PC-9 (cell line): Measurements from ENCODE around the gene TBC1D2. TPM values are rescaled to one million over a fixed set of nuclear protein-coding genes. Genes with fewer than 3 reads are reported as not detected.

Experiments used
- BruUV-seq: library from RNA; stranded (reverse); fragments of 400-500 nt; replicated peaks from 2 replicates; lab custom pipeline; 2021; lab: Mats Ljungman, UMichigan
- CTCF ChIA-PET: fragments of 300-600 bp; sonication (Branson Sonifier 250); formaldehyde crosslinking; loops from one replicate; lab custom pipeline; 2022; ENCODE audit warnings: antibody characterized with exemption; lab: Charles Lee
- POLR2A ChIA-PET: fragments of 300-600 bp; sonication (Branson Sonifier 250); formaldehyde crosslinking; loops from one replicate; lab custom pipeline; 2022; ENCODE audit warnings: antibody characterized with exemption; ENCODE audit not compliant: unreplicated experiment; lab: Charles Lee
- DNase-seq, 2 experiments: peaks; one replicate each; pipeline versions ENCODE4 v3.0.0 to v3.0.0-alpha.2; 2015 to 2022; ENCODE audit warnings: mixed read lengths in 1 of 2
- H2AFZ ChIP-seq: fragments of 200-600 bp; sonication (generic); 2 replicates; pipeline ENCODE4 v1.8.1; 2017; ENCODE audit warnings: antibody characterized with exemption
- H3F3A ChIP-seq: fragments of 200-600 bp; sonication (generic); 2 replicates; pipeline ENCODE4 v1.8.1; 2017; ENCODE audit warnings: antibody characterized with exemption, mild to moderate bottlenecking, low read depth; ENCODE audit not compliant: insufficient read depth
- H3K27ac ChIP-seq: fragments of 200-600 bp; sonication (generic); 2 replicates; pipeline ENCODE4 v1.6.1; 2016; ENCODE audit warnings: mixed run types
- H3K27me3 ChIP-seq: fragments of 200-600 bp; sonication (generic); 2 replicates; pipeline ENCODE4 v1.6.1; 2016; ENCODE audit warnings: low read depth, mixed run types; ENCODE audit not compliant: insufficient read depth
- H3K36me3 ChIP-seq: fragments of 200-600 bp; sonication (generic); 2 replicates; pipeline ENCODE4 v1.6.1; 2016; ENCODE audit warnings: low read depth, mixed run types
- H3K4me1 ChIP-seq: fragments of 200-600 bp; sonication (generic); replicated peaks from 2 replicates; pipeline ENCODE4 v1.6.1; 2016; ENCODE audit warnings: mixed run types; ENCODE audit not compliant: insufficient read depth
- H3K4me2 ChIP-seq: fragments of 200-600 bp; sonication (generic); 2 replicates; pipeline ENCODE4 v1.6.1; 2017; ENCODE audit warnings: mixed run types
- H3K4me3 ChIP-seq: fragments of 200-600 bp; sonication (generic); 2 replicates; pipeline ENCODE4 v1.6.1; 2016; ENCODE audit warnings: mixed run types
- H3K79me2 ChIP-seq: fragments of 200-600 bp; sonication (generic); 2 replicates; pipeline ENCODE4 v1.6.1; 2017; ENCODE audit warnings: low read depth, mixed run types
- H3K9me2 ChIP-seq: fragments of 200-600 bp; sonication (generic); 2 replicates; pipeline ENCODE4 v1.8.1; 2017; ENCODE audit warnings: mild to moderate bottlenecking; ENCODE audit not compliant: insufficient read depth
- H3K9me3 ChIP-seq: fragments of 200-600 bp; sonication (generic); 2 replicates; pipeline ENCODE4 v1.8.1; 2016; ENCODE audit warnings: low read depth; ENCODE audit not compliant: insufficient read depth
- H4K20me1 ChIP-seq: fragments of 200-600 bp; sonication (generic); 2 replicates; pipeline ENCODE4 v1.8.1; 2017; ENCODE audit not compliant: insufficient read depth
- CTCF ChIP-seq: fragments of 200-600 bp; sonication (generic); conservative IDR thresholded peaks from 2 replicates; pipeline ENCODE4 v1.6.1; 2017; ENCODE audit warnings: mixed run types, antibody characterized with exemption, mild to moderate bottlenecking, moderate library complexity
- EZH2 ChIP-seq: fragments of 200-600 bp; sonication (generic); IDR thresholded peaks from 2 replicates; pipeline ENCODE4 v1.8.0; 2017; ENCODE audit warnings: antibody characterized with exemption, low read depth
- intact Hi-C: fragments of 100-400 bp; cut with micrococcal nuclease; formaldehyde crosslinking; loops from one replicate; pipeline ENCODE4 v1.10.0; 2022; ENCODE audit not compliant: unreplicated experiment
- total RNA-seq: library from RNA; stranded (reverse); gene quantifications from 2 replicates; pipeline ENCODE4 v1.2.3, GENCODE V29; 2021

TBC1D2 gene
- total RNA-seq, 1 experiment from 2014 or later, result 44.7 TPM

- Histone ChIP-seq H3K4me1 (no peaks in the 10 kb centered on the region), H3K9me3 (no peaks in the 10 kb centered on the region), H3K27me3 (no peaks in the 10 kb centered on the region), H3K4me3 (no peak overlapping the region), H3K4me2 (no peak overlapping the region), H3F3A (no peaks in the 10 kb centered on the region), H3K27ac (no peak overlapping the region), H3K79me2 (no peaks in the 10 kb centered on the region), H3K36me3 (no peaks in the 10 kb centered on the region), H4K20me1 (no peaks in the 10 kb centered on the region), H3K9me2 (no peaks in the 10 kb centered on the region), H2AFZ (no peak overlapping the region)
- no peak for DNase-seq
- CTCF ChIA-PET, result no interaction called here
- no TSS peak for BruUV-seq
- POLR2A ChIA-PET, result interaction anchor here (0.6 kb wide), 1 partner anchor 248 kb away, joined by 5 read pairs; no protein-coding TSS in a partner anchor
- intact Hi-C loops, result no loop called here
- TF ChIP-seq CTCF, result no peak
- TF ChIP-seq EZH2, result no peak
Observed at GRCh38 chr9:98303633-98304125, 48.2 kb upstream of the TBC1D2 start.

GRCh38 chr9:98302938-98303632 is 47.6 kb upstream of the TBC1D2 start:
- Histone ChIP-seq H3K9me2 (no peaks in the 10 kb centered on the region), H3K4me1 (no peaks in the 10 kb centered on the region), H2AFZ (no peak overlapping the region), H3K27me3 (no peaks in the 10 kb centered on the region), H3F3A (no peaks in the 10 kb centered on the region), H3K27ac (no peak overlapping the region), H3K36me3 (no peaks in the 10 kb centered on the region), H3K79me2 (no peaks in the 10 kb centered on the region), H4K20me1 (no peaks in the 10 kb centered on the region), H3K4me2 (no peak overlapping the region), H3K4me3 (no peak overlapping the region), H3K9me3 (no peaks in the 10 kb centered on the region)
- no peak for TF ChIP-seq EZH2
- TF ChIP-seq CTCF, result no peak
- no TSS peak for BruUV-seq
- CTCF ChIA-PET, result no interaction called here
- POLR2A ChIA-PET, result interaction anchor here (0.6 kb wide), 1 partner anchor 248 kb away, joined by 5 read pairs; no protein-coding TSS in a partner anchor
- no peak for DNase-seq
- intact Hi-C loops, result no loop called here

- BruUV-seq, result no TSS peak
- no peaks in the 10 kb centered on the region for H3K36me3 ChIP-seq
- CTCF ChIA-PET, result no interaction called here
Observed at GRCh38 chr9:98302150-98302549, 46.7 kb upstream of the TBC1D2 start.

More at GRCh38 chr9:98302150-98302549, 46.7 kb upstream of the TBC1D2 start:
- Histone ChIP-seq H3K27me3 (no peaks in the 10 kb centered on the region), H3K9me2 (no peaks in the 10 kb centered on the region), H2AFZ (no peak overlapping the region), H4K20me1 (no peaks in the 10 kb centered on the region), H3K4me1 (no peaks in the 10 kb centered on the region), H3F3A (no peaks in the 10 kb centered on the region), H3K9me3 (no peaks in the 10 kb centered on the region), H3K4me3 (no peak overlapping the region), H3K79me2 (no peaks in the 10 kb centered on the region), H3K27ac (no peak overlapping the region), H3K4me2 (no peak overlapping the region)
- intact Hi-C loops, result no loop called here
- DNase-seq, result no peak
- TF ChIP-seq CTCF, result no peak
- no peak for TF ChIP-seq EZH2
- POLR2A ChIA-PET, result no interaction called here
